ENCODE measurements around the gene CHADL.
"Not testable (repeated sequence)": the region's sequence is repeated elsewhere in the genome, so short reads cannot be mapped to it uniquely, and the experiment has no call there.

The CHADL gene

GRCh38 chr22:41240377-41241132 is at the start of gene CHADL:
CHADL (minus strand) TSS chr22:41240931; CDS start chr22:41240881, 50 bp downstream.
- no peak for DNase-seq (ENCODE audit: low read depth in 4 of 4, low spot score in 1 of 4)

- DNase-seq (ENCODE audit: low read depth in 4 of 4, low spot score in 1 of 4): no peak
Observed at GRCh38 chr22:41289671-41290070, 48.9 kb upstream of the CHADL start.

GRCh38 chr22:41288245-41288946 is 47.7 kb upstream of the CHADL start:
- DNase-seq (ENCODE audit: low read depth in 4 of 4, low spot score in 1 of 4): no peak

- peak in 3 of 4 experiments; percentile 11 to 20 (median 17) for DNase-seq (ENCODE audit: low read depth in 4 of 4, low spot score in 1 of 4)
Observed at GRCh38 chr22:41286639-41287091, 45.9 kb upstream of the CHADL start.

- DNase-seq (ENCODE audit: low read depth in 4 of 4, low spot score in 1 of 4): peak; percentile 87 to 96 (median 94)
Observed at GRCh38 chr22:41285820-41286638, 45.3 kb upstream of the CHADL start, which contains the start of gene RANGAP1. RANGAP1 (minus strand) TSS chr22:41286187; CDS start chr22:41281044, 5,143 bp downstream.

- DNase-seq (ENCODE audit: low read depth in 4 of 4, low spot score in 1 of 4): peak; percentile 70 to 86 (median 79)
Observed at GRCh38 chr22:41285441-41285819, 44.7 kb upstream of the CHADL start.

- no peak for DNase-seq (ENCODE audit: low read depth in 4 of 4, low spot score in 1 of 4)
Observed at GRCh38 chr22:41284465-41284864, 43.7 kb upstream of the CHADL start.

- DNase-seq (ENCODE audit: low read depth in 4 of 4, low spot score in 1 of 4): no peak
Observed at GRCh38 chr22:41280854-41281253, 40.1 kb upstream of the CHADL start.

- DNase-seq (ENCODE audit: low read depth in 4 of 4, low spot score in 1 of 4): no peak
Observed at GRCh38 chr22:41280065-41280464, 39.3 kb upstream of the CHADL start.

- no peak for DNase-seq (ENCODE audit: low read depth in 4 of 4, low spot score in 1 of 4)
Observed at GRCh38 chr22:41274856-41275255, 34.1 kb upstream of the CHADL start.

- DNase-seq (ENCODE audit: low read depth in 4 of 4, low spot score in 1 of 4): no peak
Observed at GRCh38 chr22:41273128-41273527, 32.4 kb upstream of the CHADL start.

- DNase-seq (ENCODE audit: low read depth in 4 of 4, low spot score in 1 of 4): no peak
Observed at GRCh38 chr22:41271787-41272186, 31.1 kb upstream of the CHADL start.

GRCh38 chr22:41267958-41268357 is 27.2 kb upstream of the CHADL start:
- DNase-seq (ENCODE audit: low read depth in 4 of 4, low spot score in 1 of 4): no peak

- DNase-seq (ENCODE audit: low read depth in 4 of 4, low spot score in 1 of 4): no peak
Observed at GRCh38 chr22:41264408-41264941, 23.7 kb upstream of the CHADL start.

- DNase-seq (ENCODE audit: low read depth in 4 of 4, low spot score in 1 of 4): no peak
Observed at GRCh38 chr22:41263704-41264103, 23.0 kb upstream of the CHADL start.

GRCh38 chr22:41262250-41262765 is 21.6 kb upstream of the CHADL start:
- no peak for DNase-seq (ENCODE audit: low read depth in 4 of 4, low spot score in 1 of 4)

- no peak for DNase-seq (ENCODE audit: low read depth in 4 of 4, low spot score in 1 of 4)
Observed at GRCh38 chr22:41261541-41262249, 21.0 kb upstream of the CHADL start.

GRCh38 chr22:41260871-41261270 is 20.1 kb upstream of the CHADL start:
- DNase-seq (ENCODE audit: low read depth in 4 of 4, low spot score in 1 of 4): no peak

- not testable (repeated sequence) for DNase-seq (ENCODE audit: low read depth in 4 of 4, low spot score in 1 of 4)
Observed at GRCh38 chr22:41259756-41260155, 19.0 kb upstream of the CHADL start.

- no peak for DNase-seq (ENCODE audit: low read depth in 4 of 4, low spot score in 1 of 4)
Observed at GRCh38 chr22:41257696-41258095, 17.0 kb upstream of the CHADL start.

All from stimulated activated CD4-positive, alpha-beta T cell treated with anti-CD3 and anti-CD28 coated beads, Interleukin-1b, Interleukin-23, amount 100 ng/mL, for 24 hours (primary cell).